ENCODE measurements around the gene STEEP1.
"Not testable (repeated sequence)": the region's sequence is repeated elsewhere in the genome, so short reads cannot be mapped to it uniquely, and the experiment has no call there.

The STEEP1 gene

DNA sequence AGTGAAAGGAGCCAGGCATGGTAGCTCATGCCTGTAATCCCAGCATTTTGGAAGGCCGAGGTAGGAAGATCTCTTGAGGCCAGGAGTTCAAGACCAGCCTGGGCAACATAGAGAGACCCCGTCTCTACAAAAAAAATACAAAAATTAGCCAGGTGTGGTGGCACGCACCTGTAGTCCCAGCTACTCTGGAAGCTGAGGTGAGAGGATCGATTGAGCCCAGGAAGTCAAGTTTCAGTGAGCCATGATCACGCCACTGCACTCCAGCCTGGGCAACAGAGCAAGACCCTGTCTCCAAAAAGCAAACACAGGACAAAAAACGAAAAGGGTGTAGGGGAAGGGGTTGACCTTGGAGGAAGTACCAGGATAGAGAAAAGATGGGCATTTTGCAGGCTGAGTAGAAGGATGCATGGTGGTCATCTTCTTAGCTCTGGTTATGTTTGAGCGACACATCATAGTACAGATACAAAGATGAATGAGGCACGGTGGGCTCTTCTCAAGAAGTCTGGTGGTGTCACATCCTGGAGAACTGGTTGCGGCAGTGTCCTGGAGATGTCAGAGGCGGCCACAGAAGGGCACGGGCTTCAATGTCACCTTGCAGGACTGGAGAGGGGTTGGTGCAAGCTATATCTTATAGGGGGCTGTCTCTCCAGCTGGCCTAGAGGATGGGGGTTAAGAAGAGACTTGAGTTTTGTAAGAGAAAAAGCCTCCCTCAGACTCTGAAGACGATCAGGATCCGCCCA, 65.0 kb downstream of the STEEP1 start:
- Histone ChIP-seq H3K4me3 (ENCODE audit: low read length) (no peak overlapping the region), H3K27me3 (ENCODE audit: insufficient read depth, low read length) (no peaks in the 10 kb centered on the region), H3K4me1 (ENCODE audit: insufficient read depth, low read length) (no peaks in the 10 kb centered on the region), H3K9me3 (ENCODE audit: insufficient read depth, low read depth, low read length) (no peaks in the 10 kb centered on the region), H3K27ac (ENCODE audit: low read depth, low read length) (no peak overlapping the region), H3K36me3 (ENCODE audit: insufficient read depth, low read length) (no peaks in the 10 kb centered on the region), H3K9ac (ENCODE audit: low read depth, low read length) (no peak overlapping the region)
- WGBS: 92% methylated on average over 13 of the region's 13 CpGs

DNA sequence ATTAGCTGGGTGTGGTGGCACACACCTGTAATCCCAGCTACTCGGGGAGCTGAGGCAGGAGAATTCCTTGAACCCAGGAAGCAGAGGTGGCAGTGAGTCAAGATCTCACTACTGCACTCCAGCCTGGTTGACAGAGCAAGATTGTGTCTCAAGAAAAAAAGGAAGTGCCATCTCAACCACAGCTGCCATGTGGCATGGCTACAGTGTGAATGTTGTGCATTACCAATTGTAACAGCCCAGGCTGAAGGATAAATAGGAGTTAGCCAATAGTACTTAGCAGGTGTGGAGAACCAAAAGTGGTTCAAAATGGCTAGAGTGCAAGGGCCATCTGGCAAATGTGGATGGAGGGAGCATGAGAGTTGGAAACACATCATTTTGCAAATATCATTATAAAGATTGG, 68.0 kb downstream of the STEEP1 start:
- no peaks in the 10 kb centered on the region for H3K4me1 ChIP-seq (ENCODE audit: insufficient read depth, low read length)
- H3K36me3 ChIP-seq (ENCODE audit: insufficient read depth, low read length): no peaks in the 10 kb centered on the region
- 93% methylated on average over 1 of the region's 1 CpG for WGBS
- H3K9ac ChIP-seq (ENCODE audit: low read depth, low read length): no peak overlapping the region
- no peaks in the 10 kb centered on the region for H3K9me3 ChIP-seq (ENCODE audit: insufficient read depth, low read depth, low read length)
- H3K27me3 ChIP-seq (ENCODE audit: insufficient read depth, low read length): no peaks in the 10 kb centered on the region
- no peak overlapping the region for H3K4me3 ChIP-seq (ENCODE audit: low read length)
- no peak overlapping the region for H3K27ac ChIP-seq (ENCODE audit: low read depth, low read length)

DNA sequence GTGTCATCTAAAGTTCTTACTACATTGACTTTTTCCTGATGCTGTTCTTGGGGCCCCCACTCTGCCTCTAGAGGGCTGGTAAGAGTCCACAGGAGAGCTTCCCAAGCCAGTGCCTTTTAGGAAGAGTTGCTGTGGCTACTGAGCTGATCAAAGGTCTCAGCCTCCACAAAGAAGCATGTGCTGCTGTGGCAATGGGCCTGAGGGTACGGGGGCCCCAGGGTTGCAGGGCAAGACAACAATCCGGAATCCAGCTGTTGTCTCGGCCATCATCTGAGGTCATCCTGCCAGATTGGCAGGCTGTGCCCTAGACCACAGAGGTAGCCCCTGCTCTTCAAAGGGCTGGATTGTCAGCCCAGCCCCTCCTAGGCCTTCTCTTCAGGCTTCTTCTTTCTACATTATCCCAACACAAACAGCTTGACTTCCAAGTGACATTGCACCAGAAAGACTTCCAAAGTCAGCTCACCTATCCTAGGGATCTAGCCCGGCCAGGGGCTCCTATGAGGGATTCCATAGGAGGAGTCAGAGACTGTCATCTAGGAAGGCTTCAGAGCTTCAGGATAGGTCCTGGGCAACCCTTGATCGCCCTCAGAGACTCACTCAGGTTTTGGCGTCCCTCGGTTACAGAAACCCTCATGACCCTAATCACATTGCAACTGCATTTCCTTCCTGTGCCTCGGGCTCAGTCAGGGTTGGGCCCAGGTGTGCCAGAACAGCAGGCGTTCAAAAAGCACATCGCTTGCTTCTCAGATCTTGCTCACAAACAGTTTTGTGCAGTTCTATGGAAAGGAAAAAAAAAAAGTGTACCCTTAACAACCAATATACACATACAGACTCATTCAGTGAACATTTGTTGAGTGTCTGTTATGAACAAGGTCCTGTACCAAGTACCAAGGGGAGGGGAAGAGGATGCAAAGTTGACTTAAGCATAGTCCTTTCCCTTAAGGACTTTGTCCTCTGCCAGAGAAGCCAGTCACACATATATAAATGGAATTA, 69.2 kb downstream of the STEEP1 start:
- 80% methylated on average over 9 of the region's 10 CpGs for WGBS
- Histone ChIP-seq H3K4me3 (ENCODE audit: low read length) (no peak overlapping the region), H3K27ac (ENCODE audit: low read depth, low read length) (no peak overlapping the region), H3K9me3 (ENCODE audit: insufficient read depth, low read depth, low read length) (no peaks in the 10 kb centered on the region), H3K27me3 (ENCODE audit: insufficient read depth, low read length) (no peaks in the 10 kb centered on the region), H3K36me3 (ENCODE audit: insufficient read depth, low read length) (no peaks in the 10 kb centered on the region), H3K9ac (ENCODE audit: low read depth, low read length) (no peak overlapping the region), H3K4me1 (ENCODE audit: insufficient read depth, low read length) (no peaks in the 10 kb centered on the region)

DNA sequence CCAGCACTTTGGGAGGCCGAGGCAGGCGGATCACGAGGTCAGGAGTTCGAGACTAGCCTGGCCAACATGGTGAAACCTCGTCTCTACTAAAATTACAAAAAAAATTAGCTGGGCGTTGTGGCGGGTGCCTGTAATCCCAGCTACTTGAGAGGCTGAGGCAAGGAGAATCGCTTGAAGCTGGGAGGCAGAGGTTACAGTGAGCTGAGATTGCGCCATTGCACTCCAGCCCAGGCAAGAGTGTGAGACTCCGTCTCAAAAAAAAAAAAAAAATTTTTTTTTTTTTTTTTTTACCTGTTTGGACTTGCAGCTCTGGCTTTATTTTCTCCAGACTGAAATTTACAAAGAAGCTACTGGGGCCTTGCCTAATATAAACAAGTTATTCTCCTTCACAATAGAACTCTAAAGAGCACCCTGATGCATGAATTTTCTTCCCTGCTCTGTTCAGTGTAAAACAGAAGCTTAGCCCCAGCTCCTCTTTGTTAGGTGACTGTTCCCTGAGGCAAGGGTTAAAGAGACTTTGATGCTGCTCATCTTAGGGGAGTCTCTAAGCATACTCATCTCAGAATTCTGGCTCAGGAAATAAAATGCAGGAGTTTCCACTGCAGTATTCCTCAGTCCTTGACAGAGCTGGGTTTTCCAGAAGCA, 71.2 kb downstream of the STEEP1 start:
- H3K27me3 ChIP-seq (ENCODE audit: insufficient read depth, low read length); H3K27ac ChIP-seq (ENCODE audit: low read depth, low read length); H3K9me3 ChIP-seq (ENCODE audit: insufficient read depth, low read depth, low read length); H3K9ac ChIP-seq (ENCODE audit: low read depth, low read length); H3K36me3 ChIP-seq (ENCODE audit: insufficient read depth, low read length); H3K4me3 ChIP-seq (ENCODE audit: low read length); H3K4me1 ChIP-seq (ENCODE audit: insufficient read depth, low read length): not testable (repeated sequence)
- 96% methylated on average over 6 of the region's 10 CpGs for WGBS

DNA sequence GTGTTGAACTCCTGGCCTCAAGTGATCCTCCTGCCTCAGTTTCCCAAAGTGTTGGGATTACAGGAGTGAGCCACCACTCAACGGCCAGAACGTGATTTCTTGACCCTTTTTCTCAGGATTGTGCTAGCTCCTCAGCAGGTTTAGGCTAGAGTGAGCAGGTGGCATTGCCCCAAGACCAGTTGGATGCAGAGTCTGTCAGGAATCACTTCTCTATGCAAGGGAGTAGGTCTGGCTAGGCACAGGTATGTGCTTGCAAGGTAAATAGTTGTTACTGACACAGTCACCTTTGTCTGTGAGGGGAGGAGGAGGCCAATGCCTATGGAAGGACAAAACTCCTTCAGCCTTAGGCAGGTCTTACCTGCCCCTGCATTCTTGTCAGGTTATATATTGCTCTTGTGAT, 72.7 kb downstream of the STEEP1 start:
- Histone ChIP-seq H3K9ac (ENCODE audit: low read depth, low read length) (no peak overlapping the region), H3K27ac (ENCODE audit: low read depth, low read length) (no peak overlapping the region), H3K4me1 (ENCODE audit: insufficient read depth, low read length) (no peaks in the 10 kb centered on the region), H3K9me3 (ENCODE audit: insufficient read depth, low read depth, low read length) (no peaks in the 10 kb centered on the region), H3K27me3 (ENCODE audit: insufficient read depth, low read length) (no peaks in the 10 kb centered on the region), H3K4me3 (ENCODE audit: low read length) (no peak overlapping the region), H3K36me3 (ENCODE audit: insufficient read depth, low read length) (no peaks in the 10 kb centered on the region)
- WGBS: 100% methylated on average over 2 of the region's 2 CpGs

DNA sequence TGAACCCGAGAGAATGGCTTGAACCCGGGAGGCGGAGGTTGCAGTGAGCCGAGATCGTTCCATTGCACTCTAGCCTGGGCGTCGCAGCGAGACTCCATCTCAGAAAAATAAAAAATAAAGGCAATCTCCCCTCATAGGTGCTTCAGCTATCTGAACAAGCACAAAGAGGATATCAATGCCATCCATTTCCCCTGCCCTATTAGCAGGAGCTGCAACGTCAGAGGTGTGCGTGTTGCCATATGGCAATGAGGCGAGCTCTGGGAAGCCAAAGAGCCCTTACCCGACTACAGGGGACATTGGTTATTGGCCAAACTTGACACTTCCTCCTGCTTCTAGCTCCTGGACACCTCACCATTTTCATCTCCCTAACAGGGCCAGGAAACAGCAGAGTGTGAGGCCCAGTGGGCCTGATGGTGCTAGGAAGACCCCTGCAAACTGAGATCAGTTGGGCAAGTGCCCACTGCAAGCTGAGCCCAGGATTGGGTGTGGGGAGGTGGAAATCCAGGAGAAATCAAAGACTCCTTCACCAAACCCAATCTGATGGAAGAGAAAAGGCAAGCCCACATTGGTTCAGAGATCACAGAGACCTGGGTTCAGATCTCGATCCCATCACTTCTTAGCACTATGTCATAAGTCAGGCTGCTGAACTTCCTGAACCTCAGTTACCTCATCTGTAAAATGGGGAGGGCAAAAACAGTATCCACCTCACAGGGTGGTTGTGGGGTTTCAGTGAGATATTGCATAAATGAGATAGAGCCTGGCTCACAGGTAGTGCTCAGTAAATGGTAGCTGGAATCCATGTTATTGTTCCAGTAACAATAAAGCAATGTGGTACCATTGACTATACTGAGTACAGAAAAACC, 75.8 kb downstream of the STEEP1 start:
- 87% methylated on average over 13 of the region's 13 CpGs for WGBS
- no peak overlapping the region for H3K9ac ChIP-seq (ENCODE audit: low read depth, low read length)
- H3K9me3 ChIP-seq (ENCODE audit: insufficient read depth, low read depth, low read length): no peaks in the 10 kb centered on the region
- H3K36me3 ChIP-seq (ENCODE audit: insufficient read depth, low read length): no peaks in the 10 kb centered on the region
- H3K27ac ChIP-seq (ENCODE audit: low read depth, low read length): no peak overlapping the region
- H3K4me1 ChIP-seq (ENCODE audit: insufficient read depth, low read length): no peaks in the 10 kb centered on the region
- no peak overlapping the region for H3K4me3 ChIP-seq (ENCODE audit: low read length)
- H3K27me3 ChIP-seq (ENCODE audit: insufficient read depth, low read length): no peaks in the 10 kb centered on the region

DNA sequence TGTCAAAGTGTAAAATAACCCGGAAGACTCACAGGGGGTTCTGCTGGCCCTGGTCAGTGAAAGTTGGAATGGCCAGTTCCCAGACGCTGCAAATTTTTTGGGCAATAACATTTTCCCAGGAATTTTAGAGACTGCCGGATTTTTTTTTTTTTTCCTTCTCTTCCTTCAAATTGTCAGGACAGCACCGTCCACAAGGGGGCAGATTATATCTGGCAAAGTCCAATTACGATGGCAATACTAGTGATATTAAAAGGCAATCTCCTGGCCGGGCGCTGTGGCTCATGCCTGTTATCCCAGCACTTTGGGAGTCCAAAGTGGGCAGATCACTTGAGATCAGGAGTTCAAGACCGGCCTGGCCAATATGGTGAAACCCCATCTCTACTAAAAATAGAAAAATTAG, 76.5 kb downstream of the STEEP1 start:
- Histone ChIP-seq H3K4me1 (ENCODE audit: insufficient read depth, low read length) (no peaks in the 10 kb centered on the region), H3K36me3 (ENCODE audit: insufficient read depth, low read length) (no peaks in the 10 kb centered on the region), H3K9me3 (ENCODE audit: insufficient read depth, low read depth, low read length) (no peaks in the 10 kb centered on the region), H3K27ac (ENCODE audit: low read depth, low read length) (no peak overlapping the region), H3K9ac (ENCODE audit: low read depth, low read length) (no peak overlapping the region), H3K27me3 (ENCODE audit: insufficient read depth, low read length) (no peaks in the 10 kb centered on the region), H3K4me3 (ENCODE audit: low read length) (no peak overlapping the region)
- 43% methylated on average over 8 of the region's 8 CpGs for WGBS
